A673 (cell line): ENCODE data around the gene TAF1L. TPM values are rescaled to one million over a fixed set of nuclear protein-coding genes. Genes with fewer than 3 reads are reported as not detected.

Source experiments
- Bru-seq: library from RNA; stranded (reverse); fragments of 400-500 nt; gene quantifications from one replicate; lab custom pipeline; 2021; lab: Mats Ljungman, UMichigan
- BruChase-seq, 2 experiments: library from RNA; stranded (reverse); fragments of 400-500 nt; gene quantifications; one replicate each; lab custom pipeline; 2021; lab: Mats Ljungman, UMichigan
- BruUV-seq: library from RNA; stranded (reverse); fragments of 400-500 nt; replicated peaks from 2 replicates; lab custom pipeline; 2021; lab: Mats Ljungman, UMichigan
- CTCF ChIA-PET: fragments of 300-600 bp; sonication (Branson Sonifier 250); formaldehyde crosslinking; loops from one replicate; lab custom pipeline; 2022; ENCODE audit warnings: antibody characterized with exemption; lab: Charles Lee
- POLR2A ChIA-PET: fragments of 300-600 bp; sonication (Branson Sonifier 250); formaldehyde crosslinking; loops from one replicate; lab custom pipeline; 2022; ENCODE audit warnings: antibody characterized with exemption; ENCODE audit not compliant: low non-redundant PET; lab: Charles Lee
- DNase-seq: peaks from one replicate; pipeline ENCODE4 v3.0.0-alpha.2; 2015; ENCODE audit warnings: low spot score
- H3K27ac ChIP-seq: fragments of 200-600 bp; sonication (generic); 2 replicates; pipeline ENCODE4 v1.5.1; 2016; ENCODE audit warnings: mixed run types, low read depth, mild to moderate bottlenecking, mixed read lengths, antibody characterized with exemption, low read length; ENCODE audit not compliant: poor library complexity, severe bottlenecking
- H3K27me3 ChIP-seq: fragments of 200-600 bp; sonication (generic); replicated peaks from 2 replicates; pipeline ENCODE4 v1.6.1; 2017; ENCODE audit warnings: mixed run types, low read depth, mild to moderate bottlenecking, mixed read lengths, antibody characterized with exemption, low read length; ENCODE audit not compliant: insufficient read depth, poor library complexity
- H3K36me3 ChIP-seq: fragments of 200-600 bp; sonication (generic); 2 replicates; pipeline ENCODE4 v1.6.1; 2016; ENCODE audit warnings: mixed run types, mild to moderate bottlenecking, mixed read lengths, antibody characterized with exemption, low read length; ENCODE audit not compliant: insufficient read depth, poor library complexity, severe bottlenecking
- H3K4me1 ChIP-seq: fragments of 200-600 bp; sonication (generic); 2 replicates; pipeline ENCODE4 v1.6.1; 2017; ENCODE audit warnings: mixed run types, mild to moderate bottlenecking, mixed read lengths, antibody characterized with exemption, low read length; ENCODE audit not compliant: insufficient read depth, poor library complexity, severe bottlenecking
- H3K4me3 ChIP-seq: fragments of 200-600 bp; sonication (generic); 2 replicates; pipeline ENCODE4 v1.5.1; 2016; ENCODE audit warnings: low read depth, mixed run types, mild to moderate bottlenecking, mixed read lengths, low read length; ENCODE audit not compliant: poor library complexity, severe bottlenecking
- H3K9me3 ChIP-seq: fragments of 200-600 bp; sonication (generic); 2 replicates; pipeline ENCODE4 v1.6.1; 2016; ENCODE audit warnings: mixed run types, low read depth, mild to moderate bottlenecking, mixed read lengths, antibody characterized with exemption, low read length; ENCODE audit not compliant: poor library complexity, severe bottlenecking
- EZH2 ChIP-seq: fragments of 200-600 bp; sonication (generic); IDR thresholded peaks from 2 replicates; pipeline ENCODE4 v1.6.1; 2017; ENCODE audit warnings: borderline replicate concordance, low read depth, mild to moderate bottlenecking, mixed read lengths, antibody characterized with exemption, low read length; ENCODE audit not compliant: poor library complexity, severe bottlenecking
- intact Hi-C: fragments of 100-400 bp; cut with micrococcal nuclease; formaldehyde crosslinking; loops from one replicate; pipeline ENCODE4 v1.10.0; 2022; ENCODE audit not compliant: unreplicated experiment
- long read RNA-seq: library from polyadenylated mRNA; stranded (forward); transcript quantifications from one replicate; pipeline ENCODE4 v2.0.0, GENCODE V29; 2022
- total RNA-seq: library from RNA; stranded (reverse); gene quantifications from 2 replicates; pipeline ENCODE4 v1.2.3, GENCODE V29; 2021
- TF ChIP-seq, protein P1 (sequence below): fragments of 300-800, 200-600 bp; sonication (generic); conservative IDR thresholded peaks from 2 replicates; pipeline ENCODE4 v1.5.1; 2017; ENCODE audit warnings: low read depth, mild to moderate bottlenecking, antibody characterized with exemption, low read length, moderate library complexity, mixed read lengths

TAF1L gene
- total RNA-seq (not detected in 2 replicates), Bru-seq, nascent RNA (percentile 11 among the genes with signal in this experiment), BruChase-seq, experiment 1, labeled RNA remaining after a 2-hour chase (percentile 18 among the genes with signal in this experiment), BruChase-seq, experiment 2, labeled RNA remaining after a 6-hour chase (percentile 22 among the genes with signal in this experiment)
- long read RNA-seq = 0 reads

DNA sequence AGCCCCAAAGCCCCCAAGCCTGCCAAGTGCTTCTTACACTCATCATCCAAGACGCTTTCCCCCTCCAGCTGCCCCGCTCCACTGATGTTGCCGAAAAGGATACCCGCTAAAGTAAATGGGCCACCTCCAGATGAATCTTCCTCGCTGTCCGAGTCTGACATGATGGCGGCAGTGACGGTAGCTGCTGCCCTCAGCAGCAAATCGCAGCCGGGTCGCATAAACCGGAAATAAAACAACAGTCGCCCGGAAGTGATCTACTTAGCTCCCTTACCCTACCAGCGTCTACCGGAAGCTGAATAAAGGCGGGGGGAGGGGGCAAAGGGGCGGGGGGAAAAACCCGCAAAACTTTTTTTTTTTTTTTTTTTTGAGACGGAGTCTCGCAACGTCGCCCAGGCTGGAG lies at the start of gene TAF1L:
Gene TAF1L (minus strand): TSS at position 308 of the 400 bp plus-strand sequence. CDS start 90 bp downstream, at position 218.
- no peak within 1 kb of the TSS for H3K27ac ChIP-seq
- no peak within 1 kb of the TSS for H3K4me3 ChIP-seq
- TF ChIP-seq EZH2 = no peak
- TF ChIP-seq, protein P1, sequence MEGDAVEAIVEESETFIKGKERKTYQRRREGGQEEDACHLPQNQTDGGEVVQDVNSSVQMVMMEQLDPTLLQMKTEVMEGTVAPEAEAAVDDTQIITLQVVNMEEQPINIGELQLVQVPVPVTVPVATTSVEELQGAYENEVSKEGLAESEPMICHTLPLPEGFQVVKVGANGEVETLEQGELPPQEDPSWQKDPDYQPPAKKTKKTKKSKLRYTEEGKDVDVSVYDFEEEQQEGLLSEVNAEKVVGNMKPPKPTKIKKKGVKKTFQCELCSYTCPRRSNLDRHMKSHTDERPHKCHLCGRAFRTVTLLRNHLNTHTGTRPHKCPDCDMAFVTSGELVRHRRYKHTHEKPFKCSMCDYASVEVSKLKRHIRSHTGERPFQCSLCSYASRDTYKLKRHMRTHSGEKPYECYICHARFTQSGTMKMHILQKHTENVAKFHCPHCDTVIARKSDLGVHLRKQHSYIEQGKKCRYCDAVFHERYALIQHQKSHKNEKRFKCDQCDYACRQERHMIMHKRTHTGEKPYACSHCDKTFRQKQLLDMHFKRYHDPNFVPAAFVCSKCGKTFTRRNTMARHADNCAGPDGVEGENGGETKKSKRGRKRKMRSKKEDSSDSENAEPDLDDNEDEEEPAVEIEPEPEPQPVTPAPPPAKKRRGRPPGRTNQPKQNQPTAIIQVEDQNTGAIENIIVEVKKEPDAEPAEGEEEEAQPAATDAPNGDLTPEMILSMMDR = no peak
- no peaks in the 10 kb centered on the region for H3K4me1 ChIP-seq
- peaks cover 6% of the 10 kb centered on the region for H3K27me3 ChIP-seq
- no peaks in the 10 kb centered on the region for H3K36me3 ChIP-seq
- ChIA-PET CTCF (no interaction called here), POLR2A (no interaction called here)
- H3K9me3 ChIP-seq = no peaks in the 10 kb centered on the region
- DNase-seq = no peak
- BruUV-seq = no TSS peak
- intact Hi-C loops = no loop called here

DNA sequence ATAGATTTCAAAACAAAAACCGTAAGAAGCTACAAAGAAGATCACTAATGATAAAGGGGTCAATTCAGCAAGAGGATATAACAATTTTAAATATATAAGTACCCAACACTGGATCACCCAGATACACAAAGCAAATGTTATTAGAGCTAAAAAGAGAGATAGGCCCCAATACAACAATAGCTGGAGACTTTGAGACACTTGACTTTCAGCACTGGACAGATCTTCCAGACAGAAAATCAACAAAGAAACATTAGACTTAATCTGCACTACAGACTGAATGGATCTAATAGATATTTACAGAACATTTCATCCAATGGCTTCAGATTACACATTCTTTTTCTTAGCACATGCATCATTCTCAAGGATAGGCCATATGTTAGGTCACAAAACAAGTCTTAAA lies 46.3 kb upstream of the TAF1L start:
- ChIA-PET CTCF (no interaction called here), POLR2A (no interaction called here)
- intact Hi-C loops = no loop called here
- no peaks in the 10 kb centered on the region for H3K27me3 ChIP-seq
- no peaks in the 10 kb centered on the region for H3K36me3 ChIP-seq
- TF ChIP-seq EZH2 = no peak
- TF ChIP-seq, protein P1 = no peak
- no peak overlapping the region for H3K27ac ChIP-seq
- no peak overlapping the region for H3K4me3 ChIP-seq
- H3K9me3 ChIP-seq = no peaks in the 10 kb centered on the region
- H3K4me1 ChIP-seq = no peaks in the 10 kb centered on the region
- DNase-seq = no peak
- no TSS peak for BruUV-seq

GRCh38 chr9:32677931-32678330 lies 42.5 kb upstream of the TAF1L start:
- no peak overlapping the region for H3K27ac ChIP-seq
- H3K36me3 ChIP-seq = no peaks in the 10 kb centered on the region
- no peak overlapping the region for H3K4me3 ChIP-seq
- no peaks in the 10 kb centered on the region for H3K9me3 ChIP-seq
- H3K4me1 ChIP-seq = no peaks in the 10 kb centered on the region
- intact Hi-C loops = no loop called here
- DNase-seq = no peak
- no peaks in the 10 kb centered on the region for H3K27me3 ChIP-seq
- ChIA-PET CTCF (no interaction called here), POLR2A (no interaction called here)
- no TSS peak for BruUV-seq
- TF ChIP-seq, protein P1 = no peak
- no peak for TF ChIP-seq EZH2
